GM12874 (cell line): ENCODE data around the gene N4BP3.

ENCODE experiments used
- TF ChIP-seq, protein P1 (sequence below): IDR thresholded peaks from 2 replicates; pipeline ENCODE4 v1.5.1; 2011; ENCODE audit warnings: low read depth, mild to moderate bottlenecking, control low read depth, low read length, moderate library complexity; ENCODE audit not compliant: insufficient read depth

N4BP3 gene, protein sequence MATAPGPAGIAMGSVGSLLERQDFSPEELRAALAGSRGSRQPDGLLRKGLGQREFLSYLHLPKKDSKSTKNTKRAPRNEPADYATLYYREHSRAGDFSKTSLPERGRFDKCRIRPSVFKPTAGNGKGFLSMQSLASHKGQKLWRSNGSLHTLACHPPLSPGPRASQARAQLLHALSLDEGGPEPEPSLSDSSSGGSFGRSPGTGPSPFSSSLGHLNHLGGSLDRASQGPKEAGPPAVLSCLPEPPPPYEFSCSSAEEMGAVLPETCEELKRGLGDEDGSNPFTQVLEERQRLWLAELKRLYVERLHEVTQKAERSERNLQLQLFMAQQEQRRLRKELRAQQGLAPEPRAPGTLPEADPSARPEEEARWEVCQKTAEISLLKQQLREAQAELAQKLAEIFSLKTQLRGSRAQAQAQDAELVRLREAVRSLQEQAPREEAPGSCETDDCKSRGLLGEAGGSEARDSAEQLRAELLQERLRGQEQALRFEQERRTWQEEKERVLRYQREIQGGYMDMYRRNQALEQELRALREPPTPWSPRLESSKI

DNA sequence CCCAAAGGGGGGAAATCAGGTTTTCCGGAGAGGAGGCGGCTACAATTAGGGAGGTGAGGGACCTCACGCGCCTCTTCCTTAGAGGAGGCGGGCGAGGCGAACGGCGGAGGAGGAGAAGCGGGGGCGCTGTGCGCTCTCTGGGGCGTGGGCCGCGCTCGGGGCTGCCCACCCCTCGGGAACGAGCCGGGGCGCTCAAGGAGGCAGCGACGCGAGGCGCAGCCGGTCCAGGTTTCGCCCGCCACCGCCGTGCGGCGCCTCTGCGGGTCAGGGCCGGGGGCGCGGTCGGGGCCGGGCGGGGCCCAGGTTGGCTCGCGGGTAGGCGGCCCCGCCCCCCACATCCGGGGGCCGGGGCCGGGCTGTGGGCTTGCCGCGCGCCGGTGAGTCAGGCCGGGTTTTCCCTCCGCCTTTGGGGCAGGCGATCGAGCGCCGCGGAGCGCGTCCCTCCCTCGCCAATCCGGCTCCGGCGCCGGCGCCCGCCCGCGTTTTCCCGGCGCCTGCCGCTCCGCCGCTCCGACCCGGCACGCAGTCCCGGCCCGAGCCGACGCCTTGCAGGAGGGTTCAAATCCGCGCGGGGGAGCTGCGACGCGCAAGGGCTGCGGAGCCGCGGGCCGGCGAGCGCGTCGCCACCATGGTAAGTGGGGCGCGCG is at the start of gene N4BP3:
Gene N4BP3 (plus strand): TSS at position 392 of the 647 bp plus-strand sequence. CDS start 6,052 bp downstream, outside the sequence.
- TF ChIP-seq, protein P1, sequence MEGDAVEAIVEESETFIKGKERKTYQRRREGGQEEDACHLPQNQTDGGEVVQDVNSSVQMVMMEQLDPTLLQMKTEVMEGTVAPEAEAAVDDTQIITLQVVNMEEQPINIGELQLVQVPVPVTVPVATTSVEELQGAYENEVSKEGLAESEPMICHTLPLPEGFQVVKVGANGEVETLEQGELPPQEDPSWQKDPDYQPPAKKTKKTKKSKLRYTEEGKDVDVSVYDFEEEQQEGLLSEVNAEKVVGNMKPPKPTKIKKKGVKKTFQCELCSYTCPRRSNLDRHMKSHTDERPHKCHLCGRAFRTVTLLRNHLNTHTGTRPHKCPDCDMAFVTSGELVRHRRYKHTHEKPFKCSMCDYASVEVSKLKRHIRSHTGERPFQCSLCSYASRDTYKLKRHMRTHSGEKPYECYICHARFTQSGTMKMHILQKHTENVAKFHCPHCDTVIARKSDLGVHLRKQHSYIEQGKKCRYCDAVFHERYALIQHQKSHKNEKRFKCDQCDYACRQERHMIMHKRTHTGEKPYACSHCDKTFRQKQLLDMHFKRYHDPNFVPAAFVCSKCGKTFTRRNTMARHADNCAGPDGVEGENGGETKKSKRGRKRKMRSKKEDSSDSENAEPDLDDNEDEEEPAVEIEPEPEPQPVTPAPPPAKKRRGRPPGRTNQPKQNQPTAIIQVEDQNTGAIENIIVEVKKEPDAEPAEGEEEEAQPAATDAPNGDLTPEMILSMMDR = peak; percentile 33

DNA sequence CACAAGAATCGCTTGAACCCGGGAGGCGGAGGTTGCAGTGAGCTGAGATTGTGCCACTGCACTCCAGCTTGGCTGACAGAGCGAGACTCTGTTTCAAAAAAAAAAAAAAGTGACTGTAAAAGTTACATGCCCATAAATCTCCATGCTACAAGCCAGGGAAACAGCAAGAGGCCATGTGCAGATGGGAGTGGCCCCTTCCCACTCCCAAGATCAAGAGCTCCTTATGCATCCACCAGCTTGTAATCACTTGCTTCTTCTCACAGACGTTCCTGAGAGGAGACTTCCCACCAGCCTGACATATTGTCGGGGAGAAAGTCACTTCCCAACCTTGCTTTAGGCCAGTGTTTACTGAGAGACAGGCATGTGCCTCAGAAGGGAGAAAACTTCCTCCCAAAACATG is 45.6 kb upstream of the N4BP3 start:
- TF ChIP-seq, protein P1 = no peak

- TF ChIP-seq, protein P1 = no peak
Observed at GRCh38 chr5:178068293-178068692, 45.0 kb upstream of the N4BP3 start.

GRCh38 chr5:178069909-178070308 is 43.4 kb upstream of the N4BP3 start:
- TF ChIP-seq, protein P1 = peak; percentile 54

DNA sequence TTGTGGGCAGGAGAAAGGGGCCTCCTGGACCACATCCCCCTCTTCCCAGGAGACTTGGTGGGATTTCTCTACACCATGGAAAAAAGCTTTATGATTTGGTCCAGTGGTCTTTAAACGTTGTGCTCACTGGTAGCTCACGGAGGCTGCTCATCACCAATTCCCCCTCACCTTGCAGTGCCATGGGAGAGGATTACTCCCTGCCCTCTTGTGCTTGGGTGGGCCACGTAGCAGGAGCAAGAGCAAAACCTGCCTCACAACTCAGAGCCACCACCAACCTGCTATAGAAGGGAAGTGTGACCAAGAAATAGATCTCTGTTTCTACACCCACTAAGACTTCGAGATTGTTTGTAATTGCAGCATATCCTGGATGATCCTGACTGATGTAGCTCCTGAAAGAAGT is 42.2 kb upstream of the N4BP3 start:
- TF ChIP-seq, protein P1 = no peak

- TF ChIP-seq, protein P1 = no peak
Observed at GRCh38 chr5:178072749-178073148, 40.6 kb upstream of the N4BP3 start.

- TF ChIP-seq, protein P1 = peak; percentile 24; the same call in 1 of the 2 replicates
Observed at GRCh38 chr5:178074266-178074952, 38.9 kb upstream of the N4BP3 start.
